Coronary artery (tissue), 2 donors: Measurements from ENCODE around the gene TYMS.

ENCODE experiments used
- DNase-seq: peaks from one replicate; pipeline ENCODE4 v3.0.0-alpha.2; 2017; ENCODE audit warnings: low spot score
- H3K27ac ChIP-seq, 2 donors: fragments of 200-600 bp; sonication (generic); one replicate each; pipeline ENCODE4 v1.5.1; 2016 to 2019
- H3K4me3 ChIP-seq: fragments of 200-600 bp; sonication (generic); 2 replicates; pipeline ENCODE4 v1.5.1; 2016; ENCODE audit warnings: mild to moderate bottlenecking, moderate library complexity
- CTCF ChIP-seq: fragments of 200-600 bp; sonication (generic); IDR thresholded peaks from one replicate; pipeline ENCODE4 v1.5.1; 2019; ENCODE audit warnings: antibody characterized with exemption

TYMS gene

DNA sequence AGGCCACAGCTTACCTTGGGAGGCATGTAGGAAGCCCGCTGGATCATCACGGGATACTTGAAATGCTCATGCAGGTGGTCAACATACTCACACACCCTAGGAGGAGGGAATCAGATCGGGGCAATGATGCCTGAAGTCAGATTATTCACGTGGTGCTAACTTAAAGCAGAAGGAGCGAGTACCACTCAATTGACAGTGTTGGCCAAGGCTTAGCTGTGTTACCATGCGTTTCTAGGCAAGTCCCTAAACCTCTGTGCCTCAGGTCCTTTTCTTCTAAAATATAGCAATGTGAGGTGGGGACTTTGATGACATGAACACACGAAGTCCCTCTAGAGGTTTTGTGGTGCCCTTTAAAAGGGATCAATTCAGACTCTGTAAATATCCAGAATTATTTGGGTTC lies 17.9 kb downstream of the TYMS start:
- DNase-seq, result no peak
- no peak for TF ChIP-seq CTCF
- Histone ChIP-seq H3K27ac (no peak overlapping the region), H3K4me3 (no peak overlapping the region)

DNA sequence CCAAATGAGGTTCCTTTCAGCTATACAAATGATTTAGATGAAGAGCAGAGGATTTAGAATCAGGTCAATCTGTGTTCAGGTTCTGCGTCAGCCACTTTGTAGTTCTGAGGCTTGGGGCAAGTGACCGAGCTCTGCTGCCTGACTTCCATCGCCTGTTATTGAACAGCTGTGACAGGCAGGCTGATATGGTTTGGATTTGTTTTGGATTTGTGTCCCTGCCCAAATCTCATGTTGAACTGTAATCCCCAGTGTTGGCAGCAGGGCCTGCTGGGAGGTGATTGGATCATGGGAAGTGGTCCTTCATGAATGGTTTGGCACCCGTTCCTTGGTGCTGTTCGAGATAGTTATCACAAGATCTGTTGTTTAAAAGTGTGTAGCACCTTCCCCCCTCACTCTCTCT lies 18.6 kb downstream of the TYMS start:
- Histone ChIP-seq H3K4me3 (no peak overlapping the region), H3K27ac (no peak overlapping the region)
- TF ChIP-seq CTCF, result no peak
- DNase-seq, result no peak

DNA sequence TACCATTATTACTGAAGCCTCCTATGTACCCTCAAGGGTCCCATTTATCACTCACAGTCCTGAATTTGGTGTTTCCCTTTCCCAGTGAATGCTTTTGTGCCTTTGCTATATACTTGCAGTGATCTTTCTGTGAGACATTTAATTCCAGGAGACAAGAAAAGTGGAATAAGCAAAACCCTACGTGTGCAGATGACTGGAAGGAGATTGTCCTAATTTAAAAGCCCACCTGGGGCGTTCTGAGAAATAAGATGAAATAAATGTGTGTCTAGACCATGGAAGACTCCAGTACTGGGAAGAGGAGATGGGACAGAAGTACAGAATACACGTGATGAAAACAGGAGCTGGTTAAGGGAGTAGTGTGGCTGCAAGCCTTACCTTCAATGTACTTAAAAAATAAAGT lies 19.3 kb downstream of the TYMS start:
- no peak for TF ChIP-seq CTCF
- no peak overlapping the region for H3K27ac ChIP-seq
- DNase-seq, result no peak
- H3K4me3 ChIP-seq, result no peak overlapping the region

DNA sequence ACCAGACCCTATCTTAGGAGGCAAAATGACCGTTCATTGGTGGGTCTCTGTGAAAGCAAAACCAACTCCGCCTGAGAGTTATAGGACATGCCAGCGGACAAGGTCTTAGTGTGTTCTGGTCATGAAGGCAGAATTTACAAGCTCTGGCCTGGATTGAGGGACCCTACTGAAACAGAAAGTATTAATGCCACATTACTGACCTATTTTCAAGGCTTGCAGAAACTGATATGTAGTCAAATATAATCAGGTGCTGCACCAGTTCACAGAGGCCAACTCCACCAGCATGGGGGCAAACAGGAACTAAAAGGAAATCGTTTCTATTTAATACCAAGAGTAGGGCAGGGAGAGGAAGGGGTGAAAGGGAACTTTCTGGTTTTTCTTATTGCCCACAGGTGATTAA lies 19.7 kb downstream of the TYMS start:
- TF ChIP-seq CTCF, result no peak
- H3K4me3 ChIP-seq, result no peak overlapping the region
- H3K27ac ChIP-seq, result no peak overlapping the region
- DNase-seq, result no peak

GRCh38 chr18:677951-678381 lies 20.5 kb downstream of the TYMS start:
- TF ChIP-seq CTCF, result no peak
- no peak overlapping the region for H3K4me3 ChIP-seq
- no peak for DNase-seq
- no peak overlapping the region for H3K27ac ChIP-seq

GRCh38 chr18:678482-679182 lies 21.2 kb downstream of the TYMS start:
- TF ChIP-seq CTCF, result no peak
- DNase-seq, result no peak
- Histone ChIP-seq H3K4me3 (no peak overlapping the region), H3K27ac (no peak overlapping the region)

DNA sequence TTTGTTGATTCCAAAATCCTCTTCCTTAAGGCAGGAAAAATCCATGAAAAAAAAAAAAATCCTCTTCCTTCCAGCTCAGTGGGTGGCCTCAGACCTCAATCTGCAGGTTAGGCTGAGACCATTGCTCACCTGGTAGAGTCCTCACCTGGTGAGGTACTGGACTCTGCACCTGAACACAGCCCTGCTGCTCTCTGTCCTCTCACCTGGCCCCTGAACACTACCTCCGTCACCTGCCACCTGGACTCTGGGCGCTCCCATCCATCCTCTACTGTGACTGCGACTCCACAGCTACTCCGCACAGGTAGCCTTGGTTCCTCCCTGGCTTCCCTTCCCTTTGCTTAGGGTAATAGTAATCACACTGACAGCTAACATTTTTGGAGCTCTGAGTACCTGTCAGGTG lies 22.1 kb downstream of the TYMS start:
- H3K4me3 ChIP-seq, result no peak overlapping the region
- no peak for DNase-seq
- no peak for TF ChIP-seq CTCF
- no peak overlapping the region for H3K27ac ChIP-seq
